Naive B cell (primary cell): ENCODE results near the gene RGS2. TPM values are rescaled to one million over a fixed set of nuclear protein-coding genes. Genes with fewer than 3 reads are reported as not detected.

Experiments used
- ATAC-seq, 2 donors: fragments of 150-1000 bp; cut with Tn5 transposase; 2 replicates each; pipeline ENCODE4 v1.10.0; 2021; ENCODE audit warnings: low read depth in 2 of 2, mild to moderate bottlenecking in 2 of 2, moderate library complexity in 2 of 2
- DNase-seq: peaks from one replicate; pipeline ENCODE4 v3.0.0; 2022
- H3K27ac Mint-ChIP-seq, 6 donors: one replicate each; pipeline ENCODE4 v1.8.0; 2020 to 2022; ENCODE audit warnings: mild to moderate bottlenecking in 6 of 6, mixed read lengths in 6 of 6, moderate library complexity in 5 of 6, inconsistent platforms in 2 of 6
- H3K27me3 Mint-ChIP-seq, 3 donors: one replicate each; pipeline ENCODE4 v1.8.0; 2021 to 2022; ENCODE audit warnings: mixed read lengths in 3 of 3, mild to moderate bottlenecking in 1 of 3
- H3K36me3 Mint-ChIP-seq, 2 donors: one replicate each; pipeline ENCODE4 v1.8.0; 2020 to 2022; ENCODE audit warnings: mixed read lengths in 2 of 2, inconsistent platforms in 1 of 2, mild to moderate bottlenecking in 1 of 2
- H3K4me1 Mint-ChIP-seq, 3 donors: one replicate each; pipeline ENCODE4 v1.8.0; 2020 to 2022; ENCODE audit warnings: mixed read lengths in 3 of 3, inconsistent platforms in 1 of 3, mild to moderate bottlenecking in 1 of 3, moderate library complexity in 1 of 3
- H3K4me3 Mint-ChIP-seq, 8 donors: one replicate each; pipeline ENCODE4 v1.8.0; 2020 to 2022; ENCODE audit warnings: mild to moderate bottlenecking in 8 of 8, mixed read lengths in 8 of 8, moderate library complexity in 8 of 8, inconsistent platforms in 2 of 8
- H3K9me3 Mint-ChIP-seq, 7 donors: one replicate each; pipeline ENCODE4 v1.8.0; 2020 to 2022; ENCODE audit warnings: mixed read lengths in 7 of 7, mild to moderate bottlenecking in 5 of 7, inconsistent platforms in 2 of 7, moderate library complexity in 1 of 7
- polyA plus RNA-seq, 6 donors: library from polyadenylated mRNA; unstranded; fragments of 300-500 nt; fragmentation: Illumina TruSeq; gene quantifications; one replicate each; pipeline ENCODE4 v1.2.3, GENCODE V29; 2021; ENCODE audit warnings: low read depth in 6 of 6

The RGS2 gene
- polyA plus RNA-seq: 100 to 1,000 TPM in 5 of 6 donors, 10 to 100 TPM in 1; 83.1 to 691 (median 187) TPM

GRCh38 chr1:192808518-192809306, at the start of gene RGS2:
Gene RGS2 (plus strand): TSS chr1:192809039. CDS start chr1:192809072, 33 bp downstream.
- Mint-ChIP-seq H3K27ac (peak within 1 kb of the TSS; percentile 96 to 99 (median 98)), H3K4me1 (peaks cover 21 to 36% (median 30%) of the 10 kb centered on the region in 3 donors), H3K36me3 (peaks cover 0 to 7% of the 10 kb centered on the region in 2 donors), H3K9me3 (peaks cover 0 to 1% (median 0%) of the 10 kb centered on the region in 7 donors), H3K4me3 (peak within 1 kb of the TSS; percentile 95 to 99 (median 98)), H3K27me3 (peaks cover 0 to 4% (median 0%) of the 10 kb centered on the region in 3 donors)
- DNase-seq (peak; percentile 87), ATAC-seq (peak; percentile 79 to 83)

GRCh38 chr1:192759104-192759503, 49.7 kb upstream of the RGS2 start:
- Mint-ChIP-seq H3K36me3 (no peaks in the 10 kb centered on the region), H3K27me3 (peaks cover 12 to 30% (median 17%) of the 10 kb centered on the region in 3 donors), H3K4me3 (no peak overlapping the region), H3K27ac (no peak overlapping the region), H3K4me1 (no peaks in the 10 kb centered on the region), H3K9me3 (peaks cover 0 to 9% (median 4%) of the 10 kb centered on the region in 7 donors)
- ATAC-seq (no peak), DNase-seq (no peak)

- Mint-ChIP-seq H3K36me3 (no peaks in the 10 kb centered on the region), H3K4me1 (no peaks in the 10 kb centered on the region), H3K27ac (no peak overlapping the region), H3K27me3 (peaks cover 12 to 37% (median 23%) of the 10 kb centered on the region in 3 donors), H3K9me3 (peaks cover 0 to 9% (median 4%) of the 10 kb centered on the region in 7 donors), H3K4me3 (no peak overlapping the region)
- ATAC-seq (no peak), DNase-seq (no peak)
Observed at GRCh38 chr1:192762265-192762664, 46.6 kb upstream of the RGS2 start.

GRCh38 chr1:192763243-192763642, 45.6 kb upstream of the RGS2 start:
- Mint-ChIP-seq H3K27me3 (peaks cover 17 to 43% (median 23%) of the 10 kb centered on the region in 3 donors), H3K4me3 (no peak overlapping the region), H3K4me1 (no peaks in the 10 kb centered on the region), H3K36me3 (no peaks in the 10 kb centered on the region), H3K9me3 (peaks cover 0 to 9% (median 4%) of the 10 kb centered on the region in 7 donors), H3K27ac (peak overlapping the region in 1 of 6 donors; percentile 12)
- ATAC-seq (no peak), DNase-seq (no peak)

- ATAC-seq (no peak), DNase-seq (no peak)
- no peak overlapping the region for H3K27ac Mint-ChIP-seq
- H3K4me3 Mint-ChIP-seq: no peak overlapping the region
- H3K27me3 Mint-ChIP-seq: peaks cover 17 to 46% (median 23%) of the 10 kb centered on the region in 3 donors
- no peaks in the 10 kb centered on the region for H3K4me1 Mint-ChIP-seq
- H3K36me3 Mint-ChIP-seq: no peaks in the 10 kb centered on the region
- H3K9me3 Mint-ChIP-seq: peaks cover 0 to 6% (median 2%) of the 10 kb centered on the region in 7 donors
Observed at GRCh38 chr1:192763756-192764155, 45.1 kb upstream of the RGS2 start.

- peaks cover 22 to 39% (median 28%) of the 10 kb centered on the region in 3 donors for H3K27me3 Mint-ChIP-seq
- H3K4me3 Mint-ChIP-seq: no peak overlapping the region
- no peaks in the 10 kb centered on the region for H3K9me3 Mint-ChIP-seq
- no peaks in the 10 kb centered on the region for H3K36me3 Mint-ChIP-seq
- DNase-seq (no peak), ATAC-seq (no peak)
- no peaks in the 10 kb centered on the region for H3K4me1 Mint-ChIP-seq
- no peak overlapping the region for H3K27ac Mint-ChIP-seq
Observed at GRCh38 chr1:192764675-192765074, 44.2 kb upstream of the RGS2 start.

- ATAC-seq: no peak
Observed at GRCh38 chr1:192766009-192766625, 42.7 kb upstream of the RGS2 start.

GRCh38 chr1:192766876-192767275, 42.0 kb upstream of the RGS2 start:
- Mint-ChIP-seq H3K4me3 (no peak overlapping the region), H3K27ac (no peak overlapping the region)
- DNase-seq: no peak

More at GRCh38 chr1:192766009-192766625, 42.7 kb upstream of the RGS2 start:
- peaks cover 20 to 33% (median 24%) of the 10 kb centered on the region in 3 donors for H3K27me3 Mint-ChIP-seq
- no peak for DNase-seq
- H3K4me3 Mint-ChIP-seq: no peak overlapping the region
- no peaks in the 10 kb centered on the region for H3K36me3 Mint-ChIP-seq
- H3K27ac Mint-ChIP-seq: no peak overlapping the region
- no peaks in the 10 kb centered on the region for H3K4me1 Mint-ChIP-seq
- no peaks in the 10 kb centered on the region for H3K9me3 Mint-ChIP-seq

GRCh38 chr1:192767798-192768197, 41.0 kb upstream of the RGS2 start:
- H3K9me3 Mint-ChIP-seq: no peaks in the 10 kb centered on the region
- ATAC-seq (no peak), DNase-seq (no peak)
- H3K27ac Mint-ChIP-seq: no peak overlapping the region
- H3K27me3 Mint-ChIP-seq: peaks cover 14 to 21% (median 15%) of the 10 kb centered on the region in 3 donors
- no peaks in the 10 kb centered on the region for H3K36me3 Mint-ChIP-seq
- no peak overlapping the region for H3K4me3 Mint-ChIP-seq
- H3K4me1 Mint-ChIP-seq: no peaks in the 10 kb centered on the region

More at GRCh38 chr1:192766876-192767275, 42.0 kb upstream of the RGS2 start:
- Mint-ChIP-seq H3K36me3 (no peaks in the 10 kb centered on the region), H3K4me1 (no peaks in the 10 kb centered on the region), H3K9me3 (no peaks in the 10 kb centered on the region), H3K27me3 (peaks cover 16 to 29% (median 22%) of the 10 kb centered on the region in 3 donors)
- no peak for ATAC-seq

GRCh38 chr1:192768463-192768862, 40.4 kb upstream of the RGS2 start:
- peaks cover 10 to 16% (median 11%) of the 10 kb centered on the region in 3 donors for H3K27me3 Mint-ChIP-seq
- DNase-seq (no peak), ATAC-seq (no peak)

GRCh38 chr1:192771341-192771740, 37.5 kb upstream of the RGS2 start:
- no peaks in the 10 kb centered on the region for H3K36me3 Mint-ChIP-seq
- H3K4me3 Mint-ChIP-seq: no peak overlapping the region
- peaks cover 10 to 16% (median 11%) of the 10 kb centered on the region in 3 donors for H3K27me3 Mint-ChIP-seq
- no peaks in the 10 kb centered on the region for H3K4me1 Mint-ChIP-seq
- no peaks in the 10 kb centered on the region for H3K9me3 Mint-ChIP-seq
- no peak overlapping the region for H3K27ac Mint-ChIP-seq
- no peak for ATAC-seq
- DNase-seq: no peak

More at GRCh38 chr1:192768463-192768862, 40.4 kb upstream of the RGS2 start:
- no peaks in the 10 kb centered on the region for H3K9me3 Mint-ChIP-seq
- no peaks in the 10 kb centered on the region for H3K4me1 Mint-ChIP-seq
- H3K36me3 Mint-ChIP-seq: no peaks in the 10 kb centered on the region
- H3K4me3 Mint-ChIP-seq: no peak overlapping the region
- no peak overlapping the region for H3K27ac Mint-ChIP-seq

- ATAC-seq: no peak
- Mint-ChIP-seq H3K27ac (no peak overlapping the region), H3K9me3 (peaks cover 0 to 9% (median 3%) of the 10 kb centered on the region in 7 donors), H3K27me3 (peaks cover 0 to 6% (median 0%) of the 10 kb centered on the region in 3 donors), H3K4me1 (no peaks in the 10 kb centered on the region), H3K4me3 (no peak overlapping the region), H3K36me3 (no peaks in the 10 kb centered on the region)
- DNase-seq: no peak
Observed at GRCh38 chr1:192775631-192776030, 33.2 kb upstream of the RGS2 start.

GRCh38 chr1:192776206-192776605, 32.6 kb upstream of the RGS2 start:
- peaks cover 0 to 6% (median 0%) of the 10 kb centered on the region in 3 donors for H3K27me3 Mint-ChIP-seq
- DNase-seq (no peak), ATAC-seq (no peak)
- H3K27ac Mint-ChIP-seq: no peak overlapping the region
- H3K4me1 Mint-ChIP-seq: no peaks in the 10 kb centered on the region
- no peaks in the 10 kb centered on the region for H3K36me3 Mint-ChIP-seq
- no peak overlapping the region for H3K4me3 Mint-ChIP-seq
- H3K9me3 Mint-ChIP-seq: peaks cover 0 to 12% (median 3%) of the 10 kb centered on the region in 7 donors
